ENCODE results near the gene NUP37.
"Not testable (repeated sequence)": the region's sequence is repeated elsewhere in the genome, so short reads cannot be mapped to it uniquely, and the experiment has no call there.

DNA sequence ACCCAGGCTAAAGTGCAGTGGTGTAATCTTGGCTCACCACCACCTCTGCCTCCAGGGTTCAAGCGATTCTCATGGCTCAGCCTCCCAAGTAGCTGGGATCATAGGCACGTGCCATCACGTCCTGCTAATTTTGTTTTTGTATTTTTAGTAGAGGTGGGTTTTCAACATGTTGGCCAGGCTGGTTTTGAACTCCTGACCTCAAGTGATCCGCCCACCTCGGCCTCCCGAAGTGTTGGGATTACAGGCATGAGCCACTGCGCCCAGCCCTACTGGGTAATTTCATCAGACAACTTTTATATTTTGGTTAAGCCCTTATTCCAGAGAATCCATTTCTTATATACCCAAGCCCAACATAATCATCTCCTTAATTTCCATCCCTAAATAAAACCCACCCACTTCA, 47.8 kb downstream of the NUP37 start:
- not testable (repeated sequence) for TF ChIP-seq RAD21 (conservative IDR thresholded peaks at IDR 0.05 in 1 of 2, IDR thresholded peaks at IDR 0.05 in 1 of 2); ZNF302 (CRISPR knock-in tag; IDR thresholded peaks at IDR 0.05); FOXS1 (CRISPR knock-in tag; IDR thresholded peaks at IDR 0.05); CHD2 (IDR thresholded peaks at IDR 0.05; ENCODE audit: low read length, partially characterized antibody); RFX5 (IDR thresholded peaks at IDR 0.05)
- TF ChIP-seq, protein P1, sequence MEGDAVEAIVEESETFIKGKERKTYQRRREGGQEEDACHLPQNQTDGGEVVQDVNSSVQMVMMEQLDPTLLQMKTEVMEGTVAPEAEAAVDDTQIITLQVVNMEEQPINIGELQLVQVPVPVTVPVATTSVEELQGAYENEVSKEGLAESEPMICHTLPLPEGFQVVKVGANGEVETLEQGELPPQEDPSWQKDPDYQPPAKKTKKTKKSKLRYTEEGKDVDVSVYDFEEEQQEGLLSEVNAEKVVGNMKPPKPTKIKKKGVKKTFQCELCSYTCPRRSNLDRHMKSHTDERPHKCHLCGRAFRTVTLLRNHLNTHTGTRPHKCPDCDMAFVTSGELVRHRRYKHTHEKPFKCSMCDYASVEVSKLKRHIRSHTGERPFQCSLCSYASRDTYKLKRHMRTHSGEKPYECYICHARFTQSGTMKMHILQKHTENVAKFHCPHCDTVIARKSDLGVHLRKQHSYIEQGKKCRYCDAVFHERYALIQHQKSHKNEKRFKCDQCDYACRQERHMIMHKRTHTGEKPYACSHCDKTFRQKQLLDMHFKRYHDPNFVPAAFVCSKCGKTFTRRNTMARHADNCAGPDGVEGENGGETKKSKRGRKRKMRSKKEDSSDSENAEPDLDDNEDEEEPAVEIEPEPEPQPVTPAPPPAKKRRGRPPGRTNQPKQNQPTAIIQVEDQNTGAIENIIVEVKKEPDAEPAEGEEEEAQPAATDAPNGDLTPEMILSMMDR (IDR thresholded peaks at IDR 0.05): not testable (repeated sequence)
- TF ChIP-seq, protein P2, sequence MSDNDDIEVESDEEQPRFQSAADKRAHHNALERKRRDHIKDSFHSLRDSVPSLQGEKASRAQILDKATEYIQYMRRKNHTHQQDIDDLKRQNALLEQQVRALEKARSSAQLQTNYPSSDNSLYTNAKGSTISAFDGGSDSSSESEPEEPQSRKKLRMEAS (IDR thresholded peaks at IDR 0.05): not testable (repeated sequence)
